Thoracic aorta (tissue), 2 donors: Measurements from ENCODE around the gene NKAIN2. TPM values are rescaled to one million over a fixed set of nuclear protein-coding genes. Genes with fewer than 3 reads are reported as not detected.

Experiments
- ATAC-seq: fragments of 150-250 bp; one replicate; pipeline ENCODE4 v1.8.0; 2017; ENCODE audit warnings: low read depth; ENCODE audit not compliant: insufficient number of reproducible peaks, low FRiP score
- DNase-seq: peaks from one replicate; pipeline ENCODE4 v3.0.0-alpha.2; 2020; ENCODE audit warnings: low spot score
- H3K27ac ChIP-seq, 2 donors: fragments of 200-600 bp; sonication (generic); 1 replicate in 1 of 2; 2 replicates in 1 of 2; pipeline ENCODE4 v1.5.1; 2016; ENCODE audit warnings: mild to moderate bottlenecking in 2 of 2, moderate library complexity in 2 of 2
- H3K27me3 ChIP-seq: fragments of 200-600 bp; sonication (generic); replicated peaks from 2 replicates; pipeline ENCODE4 v1.6.0; 2016; ENCODE audit warnings: mild to moderate bottlenecking; ENCODE audit not compliant: insufficient read depth
- H3K36me3 ChIP-seq: fragments of 200-600 bp; sonication (generic); one replicate; pipeline ENCODE4 v1.5.1; 2016
- H3K4me1 ChIP-seq, 2 donors: fragments of 200-600 bp; sonication (generic); 1 replicate in 1 of 2; 2 replicates in 1 of 2; pipeline versions ENCODE4 v1.5.1 to v1.6.0; 2016; ENCODE audit warnings: low read depth in 2 of 2, mild to moderate bottlenecking in 1 of 2; ENCODE audit not compliant: control insufficient read depth in 1 of 2
- H3K4me3 ChIP-seq: fragments of 200-600 bp; sonication (generic); 2 replicates; pipeline ENCODE4 v1.5.1; 2016; ENCODE audit warnings: mild to moderate bottlenecking
- H3K9me3 ChIP-seq: fragments of 200-600 bp; sonication (generic); 2 replicates; pipeline ENCODE4 v1.5.1; 2016
- CTCF ChIP-seq: fragments of 200-600 bp; sonication (generic); IDR thresholded peaks from one replicate; pipeline ENCODE4 v1.5.1; 2019; ENCODE audit warnings: antibody characterized with exemption
- total RNA-seq, 2 donors: library from RNA; depleted of rRNA; stranded (reverse); fragments of >200 nt; gene quantifications; one replicate each; pipeline versions ENCODE4 v1.1.0 to v1.2.3, GENCODE V29; 2016

Gene NKAIN2
- total RNA-seq, 2 donors from 2014 or later: 0.28 TPM; not detected in 1

GRCh38 chr6:124797224-124797623 lies 993.6 kb downstream of the NKAIN2 start:
- H3K9me3 ChIP-seq: no peaks in the 10 kb centered on the region
- H3K36me3 ChIP-seq: no peaks in the 10 kb centered on the region
- no peak for TF ChIP-seq CTCF
- no peak for ATAC-seq
- H3K27ac ChIP-seq: no peak overlapping the region
- no peak overlapping the region for H3K4me3 ChIP-seq
- DNase-seq: no peak
- no peaks in the 10 kb centered on the region for H3K4me1 ChIP-seq
- no peaks in the 10 kb centered on the region for H3K27me3 ChIP-seq

GRCh38 chr6:124798942-124799496 lies 995.4 kb downstream of the NKAIN2 start:
- no peak for TF ChIP-seq CTCF
- DNase-seq (no peak), ATAC-seq (no peak)
- H3K27me3 ChIP-seq: no peaks in the 10 kb centered on the region
- no peaks in the 10 kb centered on the region for H3K36me3 ChIP-seq
- H3K4me3 ChIP-seq: no peak overlapping the region
- H3K4me1 ChIP-seq: no peaks in the 10 kb centered on the region
- H3K27ac ChIP-seq: no peak overlapping the region
- H3K9me3 ChIP-seq: no peaks in the 10 kb centered on the region

GRCh38 chr6:124799638-124800037 lies 996.0 kb downstream of the NKAIN2 start:
- ATAC-seq: no peak
- no peak for TF ChIP-seq CTCF
- H3K9me3 ChIP-seq: no peaks in the 10 kb centered on the region
- H3K4me3 ChIP-seq: no peak overlapping the region
- DNase-seq: no peak
- no peaks in the 10 kb centered on the region for H3K36me3 ChIP-seq
- no peaks in the 10 kb centered on the region for H3K27me3 ChIP-seq
- H3K27ac ChIP-seq: no peak overlapping the region
- no peaks in the 10 kb centered on the region for H3K4me1 ChIP-seq

DNA sequence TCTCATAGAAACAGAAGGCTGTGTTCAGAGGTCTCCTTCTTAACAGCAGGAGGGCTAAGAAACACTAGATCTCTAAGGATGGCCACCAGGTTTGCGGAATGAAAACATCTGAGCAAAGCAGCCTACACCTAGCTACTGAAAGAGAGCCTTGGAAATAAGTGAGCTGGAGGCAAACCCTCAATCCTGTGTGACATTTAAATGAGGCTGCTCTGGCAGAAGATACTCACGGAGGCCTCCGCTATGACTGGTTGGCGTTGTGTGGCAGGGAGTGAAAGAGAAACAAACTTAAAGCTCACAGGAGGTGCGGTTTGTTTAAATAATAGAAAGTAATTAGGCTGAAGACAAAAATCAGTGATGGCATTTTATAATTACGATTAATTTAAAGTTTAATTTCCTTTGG lies 996.6 kb downstream of the NKAIN2 start:
- Histone ChIP-seq H3K9me3 (no peaks in the 10 kb centered on the region), H3K4me3 (no peak overlapping the region), H3K36me3 (no peaks in the 10 kb centered on the region), H3K27ac (no peak overlapping the region), H3K4me1 (no peaks in the 10 kb centered on the region), H3K27me3 (no peaks in the 10 kb centered on the region)
- ATAC-seq (no peak), DNase-seq (no peak)
- TF ChIP-seq CTCF: no peak

GRCh38 chr6:124812067-124812466 lies 1008.4 kb downstream of the NKAIN2 start:
- Histone ChIP-seq H3K9me3 (no peaks in the 10 kb centered on the region), H3K27me3 (no peaks in the 10 kb centered on the region), H3K4me3 (no peak overlapping the region), H3K4me1 (no peaks in the 10 kb centered on the region), H3K36me3 (no peaks in the 10 kb centered on the region), H3K27ac (no peak overlapping the region)
- no peak for TF ChIP-seq CTCF
- DNase-seq: no peak
- no peak for ATAC-seq
